Muscle layer of colon (tissue), 2 donors: Measurements from ENCODE around the gene NEK8.

ENCODE experiments used
- H3K27ac ChIP-seq: one replicate; pipeline ENCODE4 v1.7.0; 2013; ENCODE audit warnings: low read depth, mild to moderate bottlenecking, low read length, moderate library complexity
- H3K27me3 ChIP-seq, 2 donors: one replicate each; pipeline ENCODE4 v1.7.0; 2013; ENCODE audit warnings: low read length in 2 of 2, mild to moderate bottlenecking in 2 of 2; ENCODE audit not compliant: insufficient read depth in 2 of 2, control insufficient read depth in 1 of 2
- H3K36me3 ChIP-seq: one replicate; pipeline ENCODE4 v1.7.0; 2013; ENCODE audit warnings: mild to moderate bottlenecking, low read length; ENCODE audit not compliant: insufficient read depth
- H3K4me1 ChIP-seq: one replicate; pipeline ENCODE4 v1.7.0; 2013; ENCODE audit warnings: mild to moderate bottlenecking, low read length; ENCODE audit not compliant: insufficient read depth
- H3K4me3 ChIP-seq, 2 donors: one replicate each; pipeline ENCODE4 v1.7.0; 2013; ENCODE audit warnings: low read length in 2 of 2, low read depth in 1 of 2, mild to moderate bottlenecking in 1 of 2, moderate library complexity in 1 of 2
- H3K9ac ChIP-seq: one replicate; pipeline ENCODE4 v1.7.0; 2013; ENCODE audit warnings: low read length
- H3K9me3 ChIP-seq: one replicate; pipeline ENCODE4 v1.7.0; 2013; ENCODE audit warnings: mild to moderate bottlenecking, low read length
- donor health status: abdominal sarcoma.
- donor health status: Adenocarcinoma of cecum.

The NEK8 gene

DNA sequence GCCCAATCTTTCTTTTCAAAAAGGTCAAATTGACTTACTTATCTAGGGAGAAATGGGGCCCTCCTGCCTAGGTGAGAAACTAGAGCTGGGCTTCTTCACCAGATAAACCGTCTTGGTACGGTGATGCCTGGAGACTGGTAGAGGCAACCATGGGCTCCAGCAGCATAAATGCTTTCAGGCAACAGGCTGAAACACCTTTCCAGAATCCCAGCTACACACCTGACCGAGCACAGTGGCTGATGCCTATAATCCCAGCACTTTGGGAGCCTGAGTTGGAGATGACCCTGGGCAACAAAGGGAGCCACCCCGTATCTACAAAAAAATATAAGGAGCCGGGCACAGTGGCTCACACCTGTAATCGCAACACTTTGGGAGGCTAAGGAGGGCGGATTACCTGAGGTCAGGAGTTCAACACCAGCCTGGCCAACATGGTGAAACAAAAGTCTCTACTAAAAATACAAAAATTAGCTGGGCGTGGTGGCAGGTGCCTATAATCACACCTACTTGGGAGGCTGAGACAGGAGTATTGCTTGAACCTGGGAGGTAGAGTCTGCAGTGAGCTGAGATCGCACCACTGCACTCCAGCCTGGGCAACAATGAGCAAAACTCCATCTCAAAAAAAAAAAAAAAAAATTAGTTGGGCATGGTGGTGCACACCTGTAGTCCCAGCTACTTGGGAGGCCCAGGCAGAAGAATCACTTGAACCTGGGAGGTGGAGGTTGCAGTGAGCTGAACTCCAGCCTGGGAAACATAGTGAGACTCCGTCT lies 23.2 kb downstream of the NEK8 start:
- peaks cover 13% of the 10 kb centered on the region for H3K36me3 ChIP-seq
- peaks cover 3% of the 10 kb centered on the region for H3K4me1 ChIP-seq
- no peak overlapping the region for H3K27ac ChIP-seq

DNA sequence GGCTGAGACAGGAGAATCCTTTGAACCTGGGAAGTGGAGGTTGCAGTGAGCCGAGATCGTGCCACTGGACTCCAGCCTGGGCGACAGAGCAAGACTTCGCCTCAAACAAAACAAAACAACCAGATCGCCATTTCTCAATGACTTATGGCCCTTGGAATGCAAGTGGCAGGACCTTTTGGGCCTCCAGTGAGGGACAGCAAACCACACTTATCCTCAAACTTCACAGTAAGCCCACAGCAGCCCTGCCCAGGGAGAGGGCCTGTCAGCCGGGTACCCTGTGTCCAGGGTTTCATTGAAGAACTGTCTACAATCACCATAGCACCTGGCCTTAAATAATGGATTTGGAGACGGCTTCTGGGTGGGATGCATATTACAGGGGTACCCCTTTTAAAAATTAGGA lies 26.9 kb downstream of the NEK8 start:
- Histone ChIP-seq H3K36me3 (peaks cover 11% of the 10 kb centered on the region), H3K9ac (no peak overlapping the region), H3K9me3 (no peaks in the 10 kb centered on the region), H3K27me3 (no peaks in the 10 kb centered on the region), H3K4me3 (no peak overlapping the region), H3K4me1 (no peaks in the 10 kb centered on the region), H3K27ac (no peak overlapping the region)

More for the DNA sequence above, 23.2 kb downstream of the NEK8 start:
- no peaks in the 10 kb centered on the region for H3K27me3 ChIP-seq
- no peak overlapping the region for H3K4me3 ChIP-seq
- no peaks in the 10 kb centered on the region for H3K9me3 ChIP-seq
- no peak overlapping the region for H3K9ac ChIP-seq

DNA sequence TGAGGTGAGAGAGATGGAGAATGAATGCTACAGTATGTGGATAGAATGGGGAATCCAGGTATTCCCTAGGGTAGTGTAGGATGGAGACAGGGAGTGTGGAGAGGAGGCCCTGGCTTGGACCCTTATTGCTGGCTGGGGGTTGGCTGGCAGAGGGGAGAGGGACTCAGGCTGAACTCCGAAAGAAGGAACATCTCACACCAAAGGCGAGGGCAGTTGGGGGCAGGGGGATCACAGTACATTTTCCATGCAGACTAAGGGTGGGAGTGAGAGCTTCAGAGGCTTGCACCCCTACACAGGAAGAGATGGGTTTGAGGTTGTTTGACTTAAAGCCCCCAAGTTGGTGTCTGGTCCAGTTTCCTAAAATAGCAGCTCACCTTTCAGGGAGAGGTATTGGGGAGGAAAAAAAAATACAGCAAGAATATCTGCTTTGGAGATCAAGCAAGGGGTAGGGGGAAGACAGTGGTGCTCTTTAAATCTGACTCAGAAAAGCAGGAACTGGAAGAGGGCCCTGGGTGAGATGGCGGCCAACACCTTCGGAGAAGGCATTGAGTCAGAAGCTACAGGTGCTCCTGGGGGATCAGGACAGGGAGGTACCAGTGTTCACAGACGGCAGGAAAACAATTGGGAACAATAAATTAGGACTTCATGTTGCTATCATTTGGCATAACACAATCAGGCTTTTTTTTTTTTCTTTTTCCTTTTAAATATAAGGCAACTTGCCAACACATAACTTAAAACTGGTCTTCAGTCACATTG lies 27.6 kb downstream of the NEK8 start:
- no peaks in the 10 kb centered on the region for H3K4me1 ChIP-seq

DNA sequence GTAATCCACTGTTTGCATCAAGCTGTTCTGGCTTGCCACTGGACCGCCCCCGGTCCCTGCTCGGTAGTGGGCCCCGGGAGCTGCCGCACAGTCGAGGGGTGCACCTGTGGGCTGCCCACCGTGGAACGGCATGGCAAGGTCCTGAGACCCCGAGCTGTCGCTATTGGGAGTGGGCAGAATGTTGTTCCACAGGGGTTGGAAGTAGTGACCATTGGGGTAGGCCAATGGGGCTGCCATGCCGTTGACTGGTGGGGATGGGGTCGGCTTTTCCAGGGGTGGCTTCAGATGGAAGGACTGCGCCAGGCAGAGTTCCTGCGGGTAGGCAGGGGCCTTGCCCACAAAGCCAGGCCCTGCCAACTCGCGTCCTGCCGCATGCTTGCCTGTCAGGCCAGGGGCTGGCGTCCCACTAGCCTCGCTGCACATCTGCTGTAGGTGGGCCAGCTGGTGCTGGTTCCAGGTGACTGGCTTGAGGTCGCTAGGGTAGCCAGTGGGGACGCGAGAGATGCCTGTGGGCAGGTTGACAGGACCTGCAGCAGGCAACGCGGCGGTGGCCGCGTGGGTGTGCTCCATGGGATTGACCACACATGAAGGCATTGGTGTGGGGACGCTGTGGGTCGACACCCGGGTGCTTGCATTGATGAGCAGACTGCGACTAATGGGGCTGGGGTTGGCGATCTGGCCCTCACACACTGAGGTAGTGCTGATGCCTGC lies 30.0 kb downstream of the NEK8 start:
- Histone ChIP-seq H3K4me1 (peaks cover 2% of the 10 kb centered on the region), H3K9me3 (no peaks in the 10 kb centered on the region), H3K4me3 (no peak overlapping the region), H3K9ac (no peak overlapping the region), H3K36me3 (peaks cover 11% of the 10 kb centered on the region), H3K27me3 (no peaks in the 10 kb centered on the region), H3K27ac (no peak overlapping the region)

More for the DNA sequence above, 27.6 kb downstream of the NEK8 start:
- H3K36me3 ChIP-seq, result peaks cover 11% of the 10 kb centered on the region
- H3K9ac ChIP-seq, result no peak overlapping the region
- no peak overlapping the region for H3K27ac ChIP-seq
- no peaks in the 10 kb centered on the region for H3K9me3 ChIP-seq
- no peaks in the 10 kb centered on the region for H3K27me3 ChIP-seq
- no peak overlapping the region for H3K4me3 ChIP-seq

DNA sequence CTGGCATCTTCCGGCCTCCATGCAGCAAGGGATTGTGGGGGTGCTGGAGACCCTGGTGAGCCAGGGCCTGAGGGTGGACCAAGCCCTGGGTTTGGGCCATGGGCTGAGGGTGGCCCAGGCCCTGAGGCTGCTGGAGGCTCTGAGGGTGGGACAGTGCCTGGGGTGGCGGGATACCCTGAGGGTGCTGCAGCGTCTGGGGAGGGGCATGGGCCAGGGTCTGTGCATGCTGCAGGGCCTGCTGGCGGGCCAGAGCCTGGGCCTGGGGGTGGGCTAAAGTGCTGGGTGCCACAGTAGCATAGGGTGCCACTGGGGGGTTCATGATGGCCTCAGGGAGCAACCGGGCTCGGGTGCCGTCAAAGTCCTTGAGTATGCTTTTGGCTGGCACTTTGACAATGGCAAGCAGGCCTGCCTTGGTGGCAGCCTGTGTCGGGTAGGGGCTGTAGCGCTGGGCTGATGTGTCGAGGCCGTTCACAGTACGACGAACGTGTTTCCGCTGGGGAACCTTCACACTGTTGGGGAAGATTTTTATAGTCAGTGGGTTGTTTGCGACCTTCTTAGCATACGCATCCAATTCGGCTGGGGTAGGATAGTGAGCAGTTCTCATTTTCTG lies 30.8 kb downstream of the NEK8 start:
- H3K27ac ChIP-seq, result no peak overlapping the region
- no peak overlapping the region for H3K4me3 ChIP-seq
- H3K4me1 ChIP-seq, result peaks cover 6% of the 10 kb centered on the region
- H3K9me3 ChIP-seq, result no peaks in the 10 kb centered on the region
- H3K9ac ChIP-seq, result no peak overlapping the region
- H3K36me3 ChIP-seq, result peaks cover 11% of the 10 kb centered on the region
- no peaks in the 10 kb centered on the region for H3K27me3 ChIP-seq

DNA sequence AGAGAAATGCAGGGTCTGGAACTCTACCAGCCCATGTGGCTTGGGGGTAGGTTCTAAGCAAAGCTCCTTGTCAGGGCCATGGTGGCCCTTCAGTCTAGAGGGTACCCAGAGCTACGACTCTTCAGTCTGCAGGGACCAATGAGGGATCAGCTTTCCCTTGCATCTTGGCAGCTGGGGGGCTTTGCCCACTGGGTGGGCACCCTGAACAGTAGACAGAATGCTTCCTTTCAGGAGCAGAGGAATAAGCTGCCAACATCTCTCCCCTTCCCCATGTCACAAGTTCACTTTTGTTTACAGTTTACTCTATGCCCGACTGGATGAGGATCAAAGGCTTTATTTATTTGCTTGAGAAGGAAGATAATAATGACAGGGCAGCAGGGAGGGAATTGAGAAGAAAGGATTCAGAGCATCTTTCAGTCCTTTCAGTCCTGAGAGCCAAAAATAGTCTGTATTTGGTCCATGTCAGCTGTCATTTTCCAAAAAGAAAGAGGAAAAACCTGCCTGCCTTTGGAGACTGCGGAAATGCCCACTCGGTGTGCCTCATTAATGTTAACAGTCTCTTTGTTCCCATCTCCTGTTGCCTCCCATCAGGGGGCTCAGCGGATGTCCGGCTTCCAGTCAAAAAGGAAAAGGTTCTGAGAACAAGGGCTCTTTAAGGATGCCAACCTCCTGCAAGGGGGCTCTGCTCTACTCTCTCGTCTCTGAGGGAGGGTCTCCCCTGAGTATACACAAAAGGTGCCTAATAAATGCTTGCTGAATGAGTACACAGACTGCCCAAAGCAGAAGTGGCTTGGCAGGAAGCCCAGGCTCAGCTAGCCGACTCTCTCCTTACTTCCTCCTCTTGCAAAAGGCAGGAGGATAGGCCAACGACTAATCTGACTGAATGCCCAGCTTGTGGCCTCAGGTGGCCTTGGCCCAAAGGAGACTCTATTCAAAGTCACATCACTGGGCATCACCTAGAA lies 32.3 kb downstream of the NEK8 start:
- peaks cover 6% of the 10 kb centered on the region for H3K4me1 ChIP-seq
- no peak overlapping the region for H3K4me3 ChIP-seq
- no peaks in the 10 kb centered on the region for H3K9me3 ChIP-seq
- H3K27ac ChIP-seq, result no peak overlapping the region
- H3K9ac ChIP-seq, result no peak overlapping the region
- no peaks in the 10 kb centered on the region for H3K27me3 ChIP-seq
- peaks cover 17% of the 10 kb centered on the region for H3K36me3 ChIP-seq

DNA sequence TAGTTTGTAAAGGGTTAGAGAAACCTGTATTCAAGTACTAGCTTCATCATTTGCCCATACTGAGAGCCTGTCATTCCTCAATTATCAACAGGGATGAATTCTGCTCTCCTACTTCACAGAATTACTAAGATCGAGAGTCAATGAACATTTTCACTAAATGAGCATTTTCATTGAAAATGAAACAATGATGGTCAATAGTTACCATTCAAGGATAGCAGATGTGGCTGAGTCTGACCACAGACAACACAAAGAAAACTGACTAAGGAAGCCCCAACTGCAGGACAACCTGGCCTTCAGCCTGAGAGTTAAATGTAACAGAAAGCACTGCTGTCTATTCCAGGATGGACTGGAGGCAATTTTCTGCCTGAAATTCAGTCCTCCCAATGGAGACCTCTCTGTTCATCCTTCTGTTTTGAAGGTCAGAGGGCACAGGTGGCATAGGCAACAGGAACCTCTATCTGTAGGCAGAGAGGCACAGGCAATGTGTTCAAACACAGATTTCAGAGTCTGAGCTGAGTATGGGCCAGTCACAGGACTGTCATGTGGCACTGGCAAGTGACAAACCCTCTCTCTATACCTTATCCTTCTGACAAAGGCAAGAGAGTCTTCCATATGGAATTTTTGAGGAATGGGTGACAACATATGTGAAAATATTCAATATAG lies 34.7 kb downstream of the NEK8 start:
- Histone ChIP-seq H3K4me3 (no peak overlapping the region), H3K36me3 (peaks cover 20% of the 10 kb centered on the region), H3K9me3 (no peaks in the 10 kb centered on the region), H3K27ac (no peak overlapping the region), H3K27me3 (no peaks in the 10 kb centered on the region), H3K9ac (no peak overlapping the region), H3K4me1 (peaks cover 6% of the 10 kb centered on the region)

DNA sequence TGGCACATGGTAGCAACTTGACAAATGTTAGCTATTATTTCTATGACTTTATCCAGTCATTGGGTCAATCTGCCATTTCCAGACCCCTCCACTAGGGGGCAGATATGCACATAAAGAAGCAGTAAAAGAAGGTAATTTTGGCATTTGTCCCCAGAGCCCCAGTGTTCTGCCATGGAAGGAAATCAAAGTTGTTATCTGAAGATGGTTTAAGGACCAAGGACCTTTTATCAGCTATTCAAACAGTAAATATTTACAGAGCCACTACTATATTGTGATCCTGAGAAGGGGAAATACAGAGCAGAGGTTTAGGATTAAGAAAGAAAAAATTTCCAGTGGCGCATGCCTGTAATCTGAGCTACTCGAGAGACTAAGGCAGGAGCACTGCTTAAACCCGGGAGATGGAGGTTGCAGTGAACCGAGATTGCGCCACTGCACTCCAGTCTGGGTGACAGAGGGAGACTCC lies 35.2 kb downstream of the NEK8 start:
- Histone ChIP-seq H3K4me1 (peaks cover 6% of the 10 kb centered on the region), H3K36me3 (peaks cover 15% of the 10 kb centered on the region), H3K27ac (no peak overlapping the region), H3K9me3 (no peaks in the 10 kb centered on the region), H3K9ac (no peak overlapping the region), H3K4me3 (no peak overlapping the region), H3K27me3 (no peaks in the 10 kb centered on the region)

DNA sequence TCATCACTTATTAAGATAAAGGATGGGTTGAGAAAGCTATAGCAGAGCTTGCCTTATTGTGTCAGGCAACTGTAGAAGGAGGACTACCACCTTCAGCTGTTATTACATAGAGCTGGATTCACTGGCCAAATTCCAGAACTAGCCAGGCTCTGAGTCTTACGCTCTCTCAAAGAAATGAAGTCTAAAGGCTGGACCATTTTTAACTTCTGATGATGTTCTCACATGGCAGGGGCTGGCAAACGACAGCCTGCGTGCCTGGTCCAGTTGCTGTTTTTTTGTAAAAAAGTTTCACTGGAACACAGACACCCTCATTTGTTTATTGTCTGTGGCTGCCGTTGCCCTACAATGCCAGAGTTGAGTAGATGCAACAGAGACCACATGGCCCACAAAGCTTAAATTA lies 36.5 kb downstream of the NEK8 start:
- H3K4me3 ChIP-seq, result no peak overlapping the region
- peaks cover 6% of the 10 kb centered on the region for H3K4me1 ChIP-seq
- peaks cover 10% of the 10 kb centered on the region for H3K36me3 ChIP-seq
- H3K27ac ChIP-seq, result no peak overlapping the region
- H3K9me3 ChIP-seq, result no peaks in the 10 kb centered on the region
- H3K9ac ChIP-seq, result no peak overlapping the region
- no peaks in the 10 kb centered on the region for H3K27me3 ChIP-seq

DNA sequence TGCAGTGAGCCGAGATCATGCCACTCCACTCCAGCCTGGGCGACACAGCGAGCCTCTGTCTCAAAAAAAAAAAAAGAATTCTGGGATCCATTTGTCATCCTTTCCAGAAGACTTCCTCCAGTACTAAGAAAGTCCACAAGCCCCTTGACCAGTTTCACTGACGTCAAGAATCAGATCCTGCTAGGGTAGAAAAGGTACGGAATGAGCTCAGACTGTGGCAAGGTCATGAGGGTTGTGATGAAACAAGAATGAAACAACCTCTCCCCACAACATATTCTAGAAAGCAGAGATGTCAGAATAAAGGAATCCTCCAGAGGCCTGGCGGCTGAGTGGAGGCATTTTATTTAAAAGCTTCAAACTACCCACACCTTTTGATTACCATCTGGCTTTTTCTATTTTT lies 45.1 kb downstream of the NEK8 start:
- no peak overlapping the region for H3K9ac ChIP-seq
- no peaks in the 10 kb centered on the region for H3K36me3 ChIP-seq
- H3K4me1 ChIP-seq, result peaks cover 5% of the 10 kb centered on the region
- H3K9me3 ChIP-seq, result no peaks in the 10 kb centered on the region
- no peaks in the 10 kb centered on the region for H3K27me3 ChIP-seq
- no peak overlapping the region for H3K4me3 ChIP-seq
- H3K27ac ChIP-seq, result no peak overlapping the region
